ENCODE results near the gene CD53.

- no peak for TF ChIP-seq GATA2 (IDR thresholded peaks at IDR 0.05; ENCODE audit: low read depth, low read length)
- TF ChIP-seq GATA3 (IDR thresholded peaks at IDR 0.05; ENCODE audit: low read depth, low read length), result no peak
These were observed 42.9 kb upstream of the CD53 start for GRCh38 chr1:110829955-110830553.

All from SH-SY5Y (cell line).